ENCODE data around the gene CCDC3.

DNA sequence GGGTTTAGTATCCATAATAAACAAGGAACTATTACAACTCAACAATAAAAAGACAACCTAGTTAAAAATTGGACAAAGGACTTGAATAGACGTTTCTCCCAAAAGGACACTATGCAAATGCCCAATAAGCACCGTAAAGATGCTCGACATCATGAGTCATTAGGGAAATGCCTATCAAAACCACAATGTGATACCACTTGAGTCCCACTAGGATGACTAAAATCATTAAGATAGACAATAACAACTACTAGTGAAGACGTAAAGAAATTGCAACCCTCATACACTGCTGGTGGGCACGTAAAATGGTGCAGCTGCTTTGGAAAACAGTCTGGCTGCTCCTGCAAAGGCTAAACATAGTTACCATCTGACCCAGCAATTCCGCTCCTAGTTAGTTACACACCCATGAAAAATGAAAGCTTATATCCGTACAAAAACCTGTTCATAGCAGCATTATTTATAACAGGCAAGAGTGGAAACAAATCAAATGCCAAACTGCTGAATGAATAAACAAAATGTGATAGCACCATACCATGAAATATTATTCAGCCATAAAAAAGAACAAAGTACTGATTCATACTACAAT, 17.3 kb downstream of the CCDC3 start:
- TF ChIP-seq, protein P1, sequence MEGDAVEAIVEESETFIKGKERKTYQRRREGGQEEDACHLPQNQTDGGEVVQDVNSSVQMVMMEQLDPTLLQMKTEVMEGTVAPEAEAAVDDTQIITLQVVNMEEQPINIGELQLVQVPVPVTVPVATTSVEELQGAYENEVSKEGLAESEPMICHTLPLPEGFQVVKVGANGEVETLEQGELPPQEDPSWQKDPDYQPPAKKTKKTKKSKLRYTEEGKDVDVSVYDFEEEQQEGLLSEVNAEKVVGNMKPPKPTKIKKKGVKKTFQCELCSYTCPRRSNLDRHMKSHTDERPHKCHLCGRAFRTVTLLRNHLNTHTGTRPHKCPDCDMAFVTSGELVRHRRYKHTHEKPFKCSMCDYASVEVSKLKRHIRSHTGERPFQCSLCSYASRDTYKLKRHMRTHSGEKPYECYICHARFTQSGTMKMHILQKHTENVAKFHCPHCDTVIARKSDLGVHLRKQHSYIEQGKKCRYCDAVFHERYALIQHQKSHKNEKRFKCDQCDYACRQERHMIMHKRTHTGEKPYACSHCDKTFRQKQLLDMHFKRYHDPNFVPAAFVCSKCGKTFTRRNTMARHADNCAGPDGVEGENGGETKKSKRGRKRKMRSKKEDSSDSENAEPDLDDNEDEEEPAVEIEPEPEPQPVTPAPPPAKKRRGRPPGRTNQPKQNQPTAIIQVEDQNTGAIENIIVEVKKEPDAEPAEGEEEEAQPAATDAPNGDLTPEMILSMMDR (IDR thresholded peaks at IDR 0.05) = no peak
- no peak for TF ChIP-seq POLR2AphosphoS5 (IDR thresholded peaks at IDR 0.05; ENCODE audit: insufficient read depth in 1 of 2, low read depth in 1 of 2)
